B cell (primary cell): ENCODE data around the gene LIFR. TPM values are rescaled to one million over a fixed set of nuclear protein-coding genes. Genes with fewer than 3 reads are reported as not detected.

Source experiments
- ATAC-seq: fragments of 200-7000 bp; cut with Tn5 transposase; one replicate; pipeline ENCODE4 v1.10.0; 2021; ENCODE audit warnings: low read depth, mild to moderate bottlenecking, moderate number of reproducible peaks, moderate library complexity
- CTCF ChIA-PET: fragments of 350-600 bp; sonication (Branson Sonifier 250); formaldehyde crosslinking; loops from one replicate; lab custom pipeline; 2021; ENCODE audit warnings: antibody characterized with exemption, inconsistent platforms; lab: Charles Lee
- POLR2A ChIA-PET: fragments of 350-600 bp; sonication (Branson Sonifier 250); formaldehyde crosslinking; loops from one replicate; lab custom pipeline; 2021; ENCODE audit warnings: antibody characterized with exemption; lab: Charles Lee
- DNase-seq: peaks from one replicate; pipeline ENCODE4 v3.0.0; 2013
- H2AFZ ChIP-seq: 2 replicates; pipeline ENCODE4 v1.6.1; 2012; ENCODE audit warnings: mild to moderate bottlenecking, low read depth, low read length; ENCODE audit not compliant: insufficient read depth, poor library complexity, severe bottlenecking
- H3K27ac ChIP-seq, 2 donors: 1 replicate in 1 of 2; 2 replicates in 1 of 2; pipeline ENCODE4 v1.5.1; 2012 to 2013; ENCODE audit warnings: low read length in 2 of 2, mild to moderate bottlenecking in 2 of 2, moderate library complexity in 1 of 2
- H3K27me3 ChIP-seq, 4 experiments: fragments of 200-600 bp in 1 of 4; sonication (generic) in 1 of 4; replicated peaks in 1 of 4; 1 replicate in 2 of 4; 2 replicates in 2 of 4; pipeline versions ENCODE4 v1.6.1 to v1.7.0; 2013 to 2016; ENCODE audit warnings: low read length in 3 of 4, mild to moderate bottlenecking in 2 of 4, mixed read lengths in 1 of 4, moderate library complexity in 1 of 4; ENCODE audit not compliant: insufficient read depth in 4 of 4, control insufficient read depth in 3 of 4; ENCODE audit errors: control extremely low read depth in 1 of 4
- H3K36me3 ChIP-seq, 2 experiments: replicated peaks in 1 of 2; 1 replicate in 1 of 2; 2 replicates in 1 of 2; pipeline versions ENCODE4 v1.6.1 to v1.7.1; 2013; ENCODE audit warnings: low read length in 1 of 2; ENCODE audit not compliant: insufficient read depth in 2 of 2, control insufficient read depth in 1 of 2; ENCODE audit errors: control extremely low read depth in 1 of 2, extremely low read depth in 1 of 2
- H3K4me1 ChIP-seq, 2 donors: fragments of 200-600 bp in 1 of 2; sonication (generic) in 1 of 2; 1 replicate in 1 of 2; 2 replicates in 1 of 2; pipeline versions ENCODE4 v1.5.1 to v1.6.1; 2013 to 2017; ENCODE audit warnings: low read length in 2 of 2; ENCODE audit not compliant: control insufficient read depth in 2 of 2, insufficient read depth in 2 of 2
- H3K4me2 ChIP-seq: replicated peaks from 2 replicates; pipeline ENCODE3; 2012; ENCODE audit warnings: mild to moderate bottlenecking, low read depth, low read length; ENCODE audit not compliant: poor library complexity, severe bottlenecking
- H3K4me3 ChIP-seq, 5 experiments: fragments of 200-600 bp in 1 of 5; sonication (generic) in 1 of 5; 1 replicate in 3 of 5; 2 replicates in 2 of 5; pipeline versions ENCODE4 v1.5.1 to v1.7.0; 2011 to 2016; ENCODE audit warnings: low read length in 4 of 5, mild to moderate bottlenecking in 4 of 5, low read depth in 2 of 5, control low read depth in 1 of 5, moderate library complexity in 1 of 5; ENCODE audit not compliant: insufficient read depth in 1 of 5; ENCODE audit errors: control extremely low read depth in 1 of 5, extremely low read depth in 1 of 5
- H3K79me2 ChIP-seq: fragments of 200-600 bp; sonication (generic); one replicate; pipeline ENCODE4 v1.6.0; 2016; ENCODE audit warnings: low read length; ENCODE audit not compliant: control insufficient read depth, insufficient read depth
- H3K9ac ChIP-seq: fragments of 200-600 bp; sonication (generic); 2 replicates; pipeline ENCODE4 v1.6.1; 2017; ENCODE audit warnings: mild to moderate bottlenecking, low read length, moderate library complexity
- H3K9me3 ChIP-seq, 3 donors: one replicate each; pipeline versions ENCODE4 v1.6.1 to v1.7.1; 2013; ENCODE audit warnings: low read length in 2 of 3; ENCODE audit not compliant: control insufficient read depth in 2 of 3, insufficient read depth in 1 of 3; ENCODE audit errors: control extremely low read depth in 1 of 3
- H4K20me1 ChIP-seq: 2 replicates; pipeline ENCODE4 v1.6.0; 2012; ENCODE audit warnings: mild to moderate bottlenecking, low read length; ENCODE audit not compliant: insufficient read depth, control insufficient read depth, poor library complexity, severe bottlenecking
- H3K27ac Mint-ChIP-seq: one replicate; pipeline ENCODE4 v1.8.0; 2021; ENCODE audit warnings: mixed read lengths
- H3K27me3 Mint-ChIP-seq: one replicate; pipeline ENCODE4 v1.8.0; 2021; ENCODE audit warnings: mixed read lengths
- H3K4me1 Mint-ChIP-seq: one replicate; pipeline ENCODE4 v1.8.0; 2021; ENCODE audit warnings: mixed read lengths
- H3K4me3 Mint-ChIP-seq: one replicate; pipeline ENCODE4 v1.8.0; 2021; ENCODE audit warnings: mixed read lengths
- H3K9me3 Mint-ChIP-seq: one replicate; pipeline ENCODE4 v1.8.0; 2022; ENCODE audit warnings: mixed read lengths; ENCODE audit not compliant: insufficient read depth
- EZH2 ChIP-seq: IDR thresholded peaks from 2 replicates; pipeline ENCODE4 v1.6.1; 2012; ENCODE audit warnings: borderline replicate concordance, low read depth, mild to moderate bottlenecking, moderate library complexity, low read length; ENCODE audit not compliant: insufficient read depth, poor library complexity, severe bottlenecking
- WGBS: methylation state at CpG from one replicate; pipeline ENCODE4 v1.1.5; 2013; ENCODE audit warnings: missing lambda C conversion rate; ENCODE audit not compliant: insufficient coverage; 5-methylcytosine and 5-hydroxymethylcytosine counted together
- intact Hi-C: fragments of 100-400 bp; cut with micrococcal nuclease; formaldehyde crosslinking; loops from one replicate; pipeline ENCODE4 v1.10.0; 2022
- polyA plus RNA-seq: library from polyadenylated mRNA; depleted of rRNA; stranded (reverse); fragments of >200 nt; gene quantifications from 2 replicates; pipeline ENCODE4 v1.2.3, GENCODE V29; 2012
- total RNA-seq, 2 donors: library from RNA; stranded (reverse); fragments of 120-200 nt in 1 of 2; gene quantifications; 1 replicate in 1 of 2; 2 replicates in 1 of 2; pipeline versions ENCODE4 v1.2.3 to v1.2.4, GENCODE V29; 2013 to 2022
- TF ChIP-seq, protein P1 (sequence below): fragments of 200-600 bp; IDR thresholded peaks from one replicate; pipeline ENCODE4 v1.8.0; 2022; ENCODE audit warnings: antibody characterized with exemption, mild to moderate bottlenecking

The LIFR gene
- total and polyA plus RNA-seq, 2 donors (not counting 1 experiment from before 2014, with no cell fraction given), result not detected

DNA sequence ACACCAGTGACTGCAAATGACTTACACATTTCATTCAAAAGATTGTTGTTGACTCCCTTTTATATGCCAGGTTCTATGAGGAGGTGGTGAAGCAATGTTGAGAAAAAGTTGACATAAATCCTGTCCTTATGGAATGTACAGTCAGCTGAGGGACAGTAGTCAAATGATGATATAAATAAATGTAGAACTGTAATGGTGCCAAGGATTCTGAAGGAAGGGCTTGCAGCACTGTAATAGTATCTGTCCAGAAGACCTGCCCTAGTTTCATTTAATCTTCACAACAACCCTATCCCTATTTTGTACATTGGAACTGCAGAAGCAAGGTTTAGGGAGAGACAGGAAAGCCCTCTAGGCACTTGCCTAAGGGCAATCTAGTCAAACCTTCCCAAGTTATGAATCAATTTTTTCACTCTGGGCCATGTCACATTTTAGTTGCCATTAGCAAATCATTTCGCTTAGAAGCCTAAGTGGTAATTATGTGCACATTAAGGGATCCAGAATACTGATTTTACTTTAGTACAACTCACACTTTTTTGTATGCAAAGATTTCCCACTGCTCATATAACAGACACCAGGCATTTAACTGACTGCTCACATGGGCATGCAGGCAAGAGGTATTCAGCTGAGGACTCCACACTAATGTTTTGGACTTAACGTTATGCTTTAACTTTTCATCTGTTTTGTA, 34.5 kb upstream of the LIFR start:
- H3K4me3 ChIP-seq, result no peak overlapping the region
- intact Hi-C loops, result no loop called here
- DNase-seq, result no peak
- H3K4me3 Mint-ChIP-seq, result no peak overlapping the region
- H3K4me1 Mint-ChIP-seq, result no peaks in the 10 kb centered on the region
- H3K36me3 ChIP-seq, result no peaks in the 10 kb centered on the region
- no peak overlapping the region for H3K9ac ChIP-seq
- no peaks in the 10 kb centered on the region for H3K9me3 ChIP-seq
- no peaks in the 10 kb centered on the region for H3K4me1 ChIP-seq
- H3K27me3 Mint-ChIP-seq, result peaks cover 19% of the 10 kb centered on the region
- no peak overlapping the region for H2AFZ ChIP-seq
- no peak for ATAC-seq
- H3K27ac Mint-ChIP-seq, result no peak overlapping the region
- H3K27me3 ChIP-seq, result no peaks in the 10 kb centered on the region
- TF ChIP-seq EZH2, result no peak
- TF ChIP-seq, protein P1, sequence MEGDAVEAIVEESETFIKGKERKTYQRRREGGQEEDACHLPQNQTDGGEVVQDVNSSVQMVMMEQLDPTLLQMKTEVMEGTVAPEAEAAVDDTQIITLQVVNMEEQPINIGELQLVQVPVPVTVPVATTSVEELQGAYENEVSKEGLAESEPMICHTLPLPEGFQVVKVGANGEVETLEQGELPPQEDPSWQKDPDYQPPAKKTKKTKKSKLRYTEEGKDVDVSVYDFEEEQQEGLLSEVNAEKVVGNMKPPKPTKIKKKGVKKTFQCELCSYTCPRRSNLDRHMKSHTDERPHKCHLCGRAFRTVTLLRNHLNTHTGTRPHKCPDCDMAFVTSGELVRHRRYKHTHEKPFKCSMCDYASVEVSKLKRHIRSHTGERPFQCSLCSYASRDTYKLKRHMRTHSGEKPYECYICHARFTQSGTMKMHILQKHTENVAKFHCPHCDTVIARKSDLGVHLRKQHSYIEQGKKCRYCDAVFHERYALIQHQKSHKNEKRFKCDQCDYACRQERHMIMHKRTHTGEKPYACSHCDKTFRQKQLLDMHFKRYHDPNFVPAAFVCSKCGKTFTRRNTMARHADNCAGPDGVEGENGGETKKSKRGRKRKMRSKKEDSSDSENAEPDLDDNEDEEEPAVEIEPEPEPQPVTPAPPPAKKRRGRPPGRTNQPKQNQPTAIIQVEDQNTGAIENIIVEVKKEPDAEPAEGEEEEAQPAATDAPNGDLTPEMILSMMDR, result no peak
- WGBS, result no CpG with 5 or more reads among the region's 2 CpGs
- ChIA-PET CTCF (no interaction called here), POLR2A (no interaction called here)
- no peak overlapping the region for H3K4me2 ChIP-seq
- H3K79me2 ChIP-seq, result no peaks in the 10 kb centered on the region
- no peak overlapping the region for H3K27ac ChIP-seq
- no peaks in the 10 kb centered on the region for H4K20me1 ChIP-seq
- H3K9me3 Mint-ChIP-seq, result no peaks in the 10 kb centered on the region

DNA sequence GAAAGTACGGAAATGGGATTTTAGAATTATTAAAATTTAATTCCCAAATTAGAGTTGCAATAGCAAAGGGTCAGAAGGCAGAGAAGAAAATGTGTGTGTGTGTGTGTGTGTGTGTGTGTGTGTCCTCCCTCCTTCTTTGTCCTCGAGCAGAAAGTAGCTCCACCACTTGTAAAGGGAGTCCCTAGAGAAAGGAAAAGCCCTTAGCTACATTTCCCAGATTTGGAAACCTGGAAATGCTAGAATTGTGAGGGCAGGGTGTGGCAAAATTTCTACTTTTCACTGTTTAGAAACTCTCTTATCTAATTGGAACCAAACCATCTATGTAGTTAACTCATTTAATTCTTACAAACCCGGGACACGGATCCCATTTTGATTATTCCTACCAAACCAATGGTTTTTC, 33.2 kb upstream of the LIFR start:
- no peak overlapping the region for H2AFZ ChIP-seq
- intact Hi-C loops, result no loop called here
- no peak overlapping the region for H3K9ac ChIP-seq
- ChIA-PET CTCF (no interaction called here), POLR2A (no interaction called here)
- H3K27ac ChIP-seq, result no peak overlapping the region
- no peaks in the 10 kb centered on the region for H3K36me3 ChIP-seq
- H3K27me3 ChIP-seq, result no peaks in the 10 kb centered on the region
- no peaks in the 10 kb centered on the region for H3K79me2 ChIP-seq
- no peaks in the 10 kb centered on the region for H3K4me1 ChIP-seq
- no peak overlapping the region for H3K27ac Mint-ChIP-seq
- H3K27me3 Mint-ChIP-seq, result peaks cover 14% of the 10 kb centered on the region
- no peak overlapping the region for H3K4me2 ChIP-seq
- no peak for TF ChIP-seq EZH2
- TF ChIP-seq, protein P1, result no peak
- H4K20me1 ChIP-seq, result no peaks in the 10 kb centered on the region
- H3K4me1 Mint-ChIP-seq, result no peaks in the 10 kb centered on the region
- no peaks in the 10 kb centered on the region for H3K9me3 ChIP-seq
- ATAC-seq (no peak), DNase-seq (no peak)
- no CpG with 5 or more reads among the region's 4 CpGs for WGBS
- H3K4me3 ChIP-seq, result no peak overlapping the region
- no peak overlapping the region for H3K4me3 Mint-ChIP-seq
- no peaks in the 10 kb centered on the region for H3K9me3 Mint-ChIP-seq
